ENCODE results near the gene HOXC12.
A peak's percentile ranks its signal among the peaks of the same experiment; 100 is the strongest.

Gene HOXC12

DNA sequence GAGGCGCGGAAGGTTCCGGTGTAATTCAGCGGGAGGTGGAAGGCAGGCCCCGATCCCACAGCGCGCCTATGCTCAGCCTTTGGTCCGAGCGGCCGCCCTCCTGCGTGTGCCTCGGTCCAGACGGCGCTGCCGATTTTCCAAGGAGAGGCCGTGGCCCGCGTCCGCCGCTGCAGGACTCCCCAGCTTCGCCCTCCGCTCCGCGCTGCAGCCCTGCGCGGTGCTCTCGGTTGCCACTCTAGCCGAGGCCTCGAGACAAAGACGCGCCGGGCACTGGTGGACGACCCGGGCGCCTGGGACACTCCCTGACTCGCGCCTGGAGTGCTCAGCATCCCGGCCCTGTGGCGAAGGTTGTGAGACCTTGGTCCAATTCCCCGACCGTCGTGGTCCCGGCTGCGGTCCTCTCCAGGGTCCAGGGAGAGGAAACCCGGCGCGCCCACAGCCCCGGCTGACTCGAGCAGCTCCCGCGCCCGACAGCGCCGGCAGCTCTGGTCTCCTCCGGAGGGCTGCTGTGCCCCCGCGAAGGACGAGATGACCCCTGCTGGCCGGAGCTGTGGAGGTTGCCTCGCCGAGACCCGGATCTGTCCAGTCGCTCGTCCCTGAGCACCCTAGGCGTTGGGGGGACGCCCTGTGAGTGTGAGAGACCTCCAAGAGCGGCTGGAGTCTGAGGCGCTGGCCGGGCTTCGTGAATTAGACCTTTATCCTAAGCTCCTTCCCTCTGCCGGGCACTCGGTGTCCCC lies 6.5 kb downstream of the HOXC12 start (continued):
- TF ChIP-seq, protein P1, sequence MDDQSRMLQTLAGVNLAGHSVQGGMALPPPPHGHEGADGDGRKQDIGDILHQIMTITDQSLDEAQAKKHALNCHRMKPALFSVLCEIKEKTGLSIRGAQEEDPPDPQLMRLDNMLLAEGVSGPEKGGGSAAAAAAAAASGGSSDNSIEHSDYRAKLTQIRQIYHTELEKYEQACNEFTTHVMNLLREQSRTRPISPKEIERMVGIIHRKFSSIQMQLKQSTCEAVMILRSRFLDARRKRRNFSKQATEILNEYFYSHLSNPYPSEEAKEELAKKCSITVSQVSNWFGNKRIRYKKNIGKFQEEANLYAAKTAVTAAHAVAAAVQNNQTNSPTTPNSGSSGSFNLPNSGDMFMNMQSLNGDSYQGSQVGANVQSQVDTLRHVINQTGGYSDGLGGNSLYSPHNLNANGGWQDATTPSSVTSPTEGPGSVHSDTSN (CRISPR knock-in tag; IDR thresholded peaks at IDR 0.05), result no peak

DNA sequence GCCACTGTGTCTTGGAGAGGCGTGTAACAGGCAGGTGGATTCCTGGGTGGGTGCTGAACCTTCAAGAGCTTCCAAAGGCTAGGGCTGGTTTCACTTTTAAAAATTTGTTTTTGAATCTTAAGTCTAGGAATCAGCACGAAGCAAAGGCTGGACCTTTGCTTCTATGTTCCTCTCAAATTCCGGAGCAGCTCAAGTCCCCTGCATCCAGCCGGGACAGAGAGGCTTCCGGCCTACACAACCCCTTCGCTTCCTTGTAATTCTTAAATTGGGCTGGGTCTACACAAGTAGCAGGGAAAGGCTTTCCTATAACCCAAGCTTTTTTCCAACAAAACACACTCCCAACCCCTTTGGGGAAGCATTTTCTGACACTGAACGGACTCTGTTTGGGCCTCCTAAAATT lies 8.3 kb downstream of the HOXC12 start:
- POLR2A ChIA-PET, result no interaction called here
- Histone ChIP-seq H3K27ac (ENCODE audit: extremely low read depth, low read depth, low read length) (peak overlapping the region; percentile 96; the same call in 1 of the 2 replicates), H3K9me3 (ENCODE audit: control insufficient read depth, insufficient read depth, low read depth, low read length) (no peaks in the 10 kb centered on the region), H3K36me3 (ENCODE audit: control insufficient read depth in 2 of 2, insufficient read depth in 1 of 2, low read length in 2 of 2) (peaks cover 0 to 8% of the 10 kb centered on the region in 2 experiments; a peak in 1 of 3 replicates), H3K4me1 (ENCODE audit: control insufficient read depth, insufficient read depth, low read length) (peaks cover 47% of the 10 kb centered on the region), H3K4me3 (ENCODE audit: low read depth, low read length) (no peak overlapping the region)
- CTCF ChIA-PET, result interaction anchor here (0.5 to 1.4 kb wide), 2 partner anchors 198 to 216 kb away, joined by 4 read pairs; no protein-coding TSS in a partner anchor
- TF ChIP-seq, protein P2, sequence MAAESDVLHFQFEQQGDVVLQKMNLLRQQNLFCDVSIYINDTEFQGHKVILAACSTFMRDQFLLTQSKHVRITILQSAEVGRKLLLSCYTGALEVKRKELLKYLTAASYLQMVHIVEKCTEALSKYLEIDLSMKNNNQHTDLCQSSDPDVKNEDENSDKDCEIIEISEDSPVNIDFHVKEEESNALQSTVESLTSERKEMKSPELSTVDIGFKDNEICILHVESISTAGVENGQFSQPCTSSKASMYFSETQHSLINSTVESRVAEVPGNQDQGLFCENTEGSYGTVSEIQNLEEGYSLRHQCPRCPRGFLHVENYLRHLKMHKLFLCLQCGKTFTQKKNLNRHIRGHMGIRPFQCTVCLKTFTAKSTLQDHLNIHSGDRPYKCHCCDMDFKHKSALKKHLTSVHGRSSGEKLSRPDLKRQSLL (tag by site-specific recombination; IDR thresholded peaks at IDR 0.05), result peak; percentile 52; the same call in 1 of the 2 replicates
- TF ChIP-seq, protein P3, sequence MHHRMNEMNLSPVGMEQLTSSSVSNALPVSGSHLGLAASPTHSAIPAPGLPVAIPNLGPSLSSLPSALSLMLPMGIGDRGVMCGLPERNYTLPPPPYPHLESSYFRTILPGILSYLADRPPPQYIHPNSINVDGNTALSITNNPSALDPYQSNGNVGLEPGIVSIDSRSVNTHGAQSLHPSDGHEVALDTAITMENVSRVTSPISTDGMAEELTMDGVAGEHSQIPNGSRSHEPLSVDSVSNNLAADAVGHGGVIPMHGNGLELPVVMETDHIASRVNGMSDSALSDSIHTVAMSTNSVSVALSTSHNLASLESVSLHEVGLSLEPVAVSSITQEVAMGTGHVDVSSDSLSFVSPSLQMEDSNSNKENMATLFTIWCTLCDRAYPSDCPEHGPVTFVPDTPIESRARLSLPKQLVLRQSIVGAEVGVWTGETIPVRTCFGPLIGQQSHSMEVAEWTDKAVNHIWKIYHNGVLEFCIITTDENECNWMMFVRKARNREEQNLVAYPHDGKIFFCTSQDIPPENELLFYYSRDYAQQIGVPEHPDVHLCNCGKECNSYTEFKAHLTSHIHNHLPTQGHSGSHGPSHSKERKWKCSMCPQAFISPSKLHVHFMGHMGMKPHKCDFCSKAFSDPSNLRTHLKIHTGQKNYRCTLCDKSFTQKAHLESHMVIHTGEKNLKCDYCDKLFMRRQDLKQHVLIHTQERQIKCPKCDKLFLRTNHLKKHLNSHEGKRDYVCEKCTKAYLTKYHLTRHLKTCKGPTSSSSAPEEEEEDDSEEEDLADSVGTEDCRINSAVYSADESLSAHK (tag by site-specific recombination; IDR thresholded peaks at IDR 0.05), result no peak
- TF ChIP-seq ZXDB (tag by site-specific recombination; IDR thresholded peaks at IDR 0.05) (no peak), ZNF404 (tag by site-specific recombination; IDR thresholded peaks at IDR 0.05) (no peak), ZNF324 (tag by site-specific recombination; IDR thresholded peaks at IDR 0.05) (peak; percentile 19; the same call in 1 of the 2 replicates), EGR2 (tag by site-specific recombination; IDR thresholded peaks at IDR 0.05; ENCODE audit: low read depth) (no peak), ZNF549 (tag by site-specific recombination; IDR thresholded peaks at IDR 0.05) (no peak), MZF1 (tag by site-specific recombination; IDR thresholded peaks at IDR 0.05; ENCODE audit: borderline replicate concordance) (no peak), SETDB1 (IDR thresholded peaks at IDR 0.05; ENCODE audit: insufficient read length, low read length) (no peak), ZFP69B (tag by site-specific recombination; IDR thresholded peaks at IDR 0.05) (no peak), ZNF350 (tag by site-specific recombination; IDR thresholded peaks at IDR 0.05) (no peak), ZBTB20 (tag by site-specific recombination; IDR thresholded peaks at IDR 0.05) (0 out of 2 replicates have a peak, but pooled peaks have one; percentile 11), ZNF792 (tag by site-specific recombination; IDR thresholded peaks at IDR 0.05) (no peak), ZNF664 (tag by site-specific recombination; IDR thresholded peaks at IDR 0.05) (no peak), ZNF221 (tag by site-specific recombination; IDR thresholded peaks at IDR 0.05; ENCODE audit: borderline replicate concordance) (no peak), ZNF514 (tag by site-specific recombination; IDR thresholded peaks at IDR 0.05) (no peak), SP2 (tag by site-specific recombination; IDR thresholded peaks at IDR 0.05) (no peak), KLF16 (tag by site-specific recombination; IDR thresholded peaks at IDR 0.05) (no peak), HOXA7 (CRISPR knock-in tag; IDR thresholded peaks at IDR 0.05; ENCODE audit: borderline replicate concordance) (no peak), ZNF624 (tag by site-specific recombination; IDR thresholded peaks at IDR 0.05) (no peak), ZBTB21 (tag by site-specific recombination; IDR thresholded peaks at IDR 0.05) (no peak)
- TF ChIP-seq, protein P4, sequence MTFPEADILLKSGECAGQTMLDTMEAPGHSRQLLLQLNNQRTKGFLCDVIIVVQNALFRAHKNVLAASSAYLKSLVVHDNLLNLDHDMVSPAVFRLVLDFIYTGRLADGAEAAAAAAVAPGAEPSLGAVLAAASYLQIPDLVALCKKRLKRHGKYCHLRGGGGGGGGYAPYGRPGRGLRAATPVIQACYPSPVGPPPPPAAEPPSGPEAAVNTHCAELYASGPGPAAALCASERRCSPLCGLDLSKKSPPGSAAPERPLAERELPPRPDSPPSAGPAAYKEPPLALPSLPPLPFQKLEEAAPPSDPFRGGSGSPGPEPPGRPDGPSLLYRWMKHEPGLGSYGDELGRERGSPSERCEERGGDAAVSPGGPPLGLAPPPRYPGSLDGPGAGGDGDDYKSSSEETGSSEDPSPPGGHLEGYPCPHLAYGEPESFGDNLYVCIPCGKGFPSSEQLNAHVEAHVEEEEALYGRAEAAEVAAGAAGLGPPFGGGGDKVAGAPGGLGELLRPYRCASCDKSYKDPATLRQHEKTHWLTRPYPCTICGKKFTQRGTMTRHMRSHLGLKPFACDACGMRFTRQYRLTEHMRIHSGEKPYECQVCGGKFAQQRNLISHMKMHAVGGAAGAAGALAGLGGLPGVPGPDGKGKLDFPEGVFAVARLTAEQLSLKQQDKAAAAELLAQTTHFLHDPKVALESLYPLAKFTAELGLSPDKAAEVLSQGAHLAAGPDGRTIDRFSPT (tag by site-specific recombination; IDR thresholded peaks at IDR 0.05), result no peak
- TF ChIP-seq, protein P5, sequence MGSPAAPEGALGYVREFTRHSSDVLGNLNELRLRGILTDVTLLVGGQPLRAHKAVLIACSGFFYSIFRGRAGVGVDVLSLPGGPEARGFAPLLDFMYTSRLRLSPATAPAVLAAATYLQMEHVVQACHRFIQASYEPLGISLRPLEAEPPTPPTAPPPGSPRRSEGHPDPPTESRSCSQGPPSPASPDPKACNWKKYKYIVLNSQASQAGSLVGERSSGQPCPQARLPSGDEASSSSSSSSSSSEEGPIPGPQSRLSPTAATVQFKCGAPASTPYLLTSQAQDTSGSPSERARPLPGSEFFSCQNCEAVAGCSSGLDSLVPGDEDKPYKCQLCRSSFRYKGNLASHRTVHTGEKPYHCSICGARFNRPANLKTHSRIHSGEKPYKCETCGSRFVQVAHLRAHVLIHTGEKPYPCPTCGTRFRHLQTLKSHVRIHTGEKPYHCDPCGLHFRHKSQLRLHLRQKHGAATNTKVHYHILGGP (tag by site-specific recombination; IDR thresholded peaks at IDR 0.05), result no peak
- TF ChIP-seq, protein P6, sequence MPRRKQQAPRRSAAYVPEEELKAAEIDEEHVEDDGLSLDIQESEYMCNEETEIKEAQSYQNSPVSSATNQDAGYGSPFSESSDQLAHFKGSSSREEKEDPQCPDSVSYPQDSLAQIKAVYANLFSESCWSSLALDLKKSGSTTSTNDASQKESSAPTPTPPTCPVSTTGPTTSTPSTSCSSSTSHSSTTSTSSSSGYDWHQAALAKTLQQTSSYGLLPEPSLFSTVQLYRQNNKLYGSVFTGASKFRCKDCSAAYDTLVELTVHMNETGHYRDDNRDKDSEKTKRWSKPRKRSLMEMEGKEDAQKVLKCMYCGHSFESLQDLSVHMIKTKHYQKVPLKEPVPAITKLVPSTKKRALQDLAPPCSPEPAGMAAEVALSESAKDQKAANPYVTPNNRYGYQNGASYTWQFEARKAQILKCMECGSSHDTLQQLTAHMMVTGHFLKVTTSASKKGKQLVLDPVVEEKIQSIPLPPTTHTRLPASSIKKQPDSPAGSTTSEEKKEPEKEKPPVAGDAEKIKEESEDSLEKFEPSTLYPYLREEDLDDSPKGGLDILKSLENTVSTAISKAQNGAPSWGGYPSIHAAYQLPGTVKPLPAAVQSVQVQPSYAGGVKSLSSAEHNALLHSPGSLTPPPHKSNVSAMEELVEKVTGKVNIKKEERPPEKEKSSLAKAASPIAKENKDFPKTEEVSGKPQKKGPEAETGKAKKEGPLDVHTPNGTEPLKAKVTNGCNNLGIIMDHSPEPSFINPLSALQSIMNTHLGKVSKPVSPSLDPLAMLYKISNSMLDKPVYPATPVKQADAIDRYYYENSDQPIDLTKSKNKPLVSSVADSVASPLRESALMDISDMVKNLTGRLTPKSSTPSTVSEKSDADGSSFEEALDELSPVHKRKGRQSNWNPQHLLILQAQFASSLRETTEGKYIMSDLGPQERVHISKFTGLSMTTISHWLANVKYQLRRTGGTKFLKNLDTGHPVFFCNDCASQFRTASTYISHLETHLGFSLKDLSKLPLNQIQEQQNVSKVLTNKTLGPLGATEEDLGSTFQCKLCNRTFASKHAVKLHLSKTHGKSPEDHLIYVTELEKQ (tag by site-specific recombination; IDR thresholded peaks at IDR 0.05; ENCODE audit: borderline replicate concordance), result no peak

All from HEK293 (cell line).